Measurements from ENCODE around the gene CRTAP.
"Not testable (repeated sequence)": the region's sequence is repeated elsewhere in the genome, so short reads cannot be mapped to it uniquely, and the experiment has no call there.

Gene CRTAP

GRCh38 chr3:33146791-33147445 lies 33.1 kb downstream of the CRTAP start:
- Histone ChIP-seq H3K36me3 (ENCODE audit: control insufficient read depth, insufficient read depth, low read length) (no peaks in the 10 kb centered on the region), H3K9ac (ENCODE audit: low read length) (no peak overlapping the region), H3K27me3 (ENCODE audit: control insufficient read depth, insufficient read depth, low read length) (no peaks in the 10 kb centered on the region), H3K9me3 (ENCODE audit: control insufficient read depth, low read length) (no peaks in the 10 kb centered on the region), H3K4me3 (ENCODE audit: low read length) (no peak overlapping the region), H3K4me1 (ENCODE audit: control insufficient read depth, insufficient read depth, low read length) (no peaks in the 10 kb centered on the region)

GRCh38 chr3:33149342-33149741 lies 35.5 kb downstream of the CRTAP start:
- H3K4me1 ChIP-seq (ENCODE audit: control insufficient read depth, insufficient read depth, low read length), result no peaks in the 10 kb centered on the region
- H3K4me3 ChIP-seq (ENCODE audit: low read length), result no peak overlapping the region
- peaks cover 8% of the 10 kb centered on the region for H3K27me3 ChIP-seq (ENCODE audit: control insufficient read depth, insufficient read depth, low read length)
- H3K9ac ChIP-seq (ENCODE audit: low read length), result no peak overlapping the region
- no peaks in the 10 kb centered on the region for H3K9me3 ChIP-seq (ENCODE audit: control insufficient read depth, low read length)
- no peaks in the 10 kb centered on the region for H3K36me3 ChIP-seq (ENCODE audit: control insufficient read depth, insufficient read depth, low read length)

GRCh38 chr3:33152363-33153360 lies 38.8 kb downstream of the CRTAP start:
- no peaks in the 10 kb centered on the region for H3K4me1 ChIP-seq (ENCODE audit: control insufficient read depth, insufficient read depth, low read length)
- no peaks in the 10 kb centered on the region for H3K36me3 ChIP-seq (ENCODE audit: control insufficient read depth, insufficient read depth, low read length)
- H3K27me3 ChIP-seq (ENCODE audit: control insufficient read depth, insufficient read depth, low read length), result peaks cover 8% of the 10 kb centered on the region
- H3K4me3 ChIP-seq (ENCODE audit: low read length), result no peak overlapping the region
- no peak overlapping the region for H3K9ac ChIP-seq (ENCODE audit: low read length)
- no peaks in the 10 kb centered on the region for H3K9me3 ChIP-seq (ENCODE audit: control insufficient read depth, low read length)

GRCh38 chr3:33153782-33154181 lies 40.0 kb downstream of the CRTAP start:
- H3K9ac ChIP-seq (ENCODE audit: low read length), result no peak overlapping the region
- H3K4me1 ChIP-seq (ENCODE audit: control insufficient read depth, insufficient read depth, low read length), result no peaks in the 10 kb centered on the region

GRCh38 chr3:33155301-33155700 lies 41.5 kb downstream of the CRTAP start:
- Histone ChIP-seq H3K27me3 (ENCODE audit: control insufficient read depth, insufficient read depth, low read length) (peaks cover 8% of the 10 kb centered on the region), H3K4me3 (ENCODE audit: low read length) (no peak overlapping the region), H3K9me3 (ENCODE audit: control insufficient read depth, low read length) (no peaks in the 10 kb centered on the region), H3K36me3 (ENCODE audit: control insufficient read depth, insufficient read depth, low read length) (no peaks in the 10 kb centered on the region), H3K4me1 (ENCODE audit: control insufficient read depth, insufficient read depth, low read length) (no peaks in the 10 kb centered on the region), H3K9ac (ENCODE audit: low read length) (no peak overlapping the region)

More at GRCh38 chr3:33153782-33154181, 40.0 kb downstream of the CRTAP start:
- H3K9me3 ChIP-seq (ENCODE audit: control insufficient read depth, low read length), result no peaks in the 10 kb centered on the region
- H3K36me3 ChIP-seq (ENCODE audit: control insufficient read depth, insufficient read depth, low read length), result no peaks in the 10 kb centered on the region
- H3K27me3 ChIP-seq (ENCODE audit: control insufficient read depth, insufficient read depth, low read length), result peaks cover 8% of the 10 kb centered on the region
- no peak overlapping the region for H3K4me3 ChIP-seq (ENCODE audit: low read length)

- Histone ChIP-seq H3K4me1 (ENCODE audit: control insufficient read depth, insufficient read depth, low read length) (no peaks in the 10 kb centered on the region), H3K4me3 (ENCODE audit: low read length) (no peak overlapping the region)
These were observed 45.4 kb downstream of the CRTAP start for GRCh38 chr3:33159234-33159633.

GRCh38 chr3:33159981-33160380 lies 46.2 kb downstream of the CRTAP start:
- no peaks in the 10 kb centered on the region for H3K9me3 ChIP-seq (ENCODE audit: control insufficient read depth, low read length)
- H3K4me1 ChIP-seq (ENCODE audit: control insufficient read depth, insufficient read depth, low read length), result no peaks in the 10 kb centered on the region
- H3K27me3 ChIP-seq (ENCODE audit: control insufficient read depth, insufficient read depth, low read length), result no peaks in the 10 kb centered on the region

More at GRCh38 chr3:33159234-33159633, 45.4 kb downstream of the CRTAP start:
- H3K27me3 ChIP-seq (ENCODE audit: control insufficient read depth, insufficient read depth, low read length), result no peaks in the 10 kb centered on the region
- H3K36me3 ChIP-seq (ENCODE audit: control insufficient read depth, insufficient read depth, low read length), result no peaks in the 10 kb centered on the region
- H3K9me3 ChIP-seq (ENCODE audit: control insufficient read depth, low read length), result no peaks in the 10 kb centered on the region
- no peak overlapping the region for H3K9ac ChIP-seq (ENCODE audit: low read length)

GRCh38 chr3:33162621-33163020 lies 48.8 kb downstream of the CRTAP start:
- not testable (repeated sequence) for H3K4me3 ChIP-seq (ENCODE audit: low read length); H3K36me3 ChIP-seq (ENCODE audit: control insufficient read depth, insufficient read depth, low read length); H3K4me1 ChIP-seq (ENCODE audit: control insufficient read depth, insufficient read depth, low read length); H3K27me3 ChIP-seq (ENCODE audit: control insufficient read depth, insufficient read depth, low read length); H3K9me3 ChIP-seq (ENCODE audit: control insufficient read depth, low read length); H3K9ac ChIP-seq (ENCODE audit: low read length)

More at GRCh38 chr3:33159981-33160380, 46.2 kb downstream of the CRTAP start:
- Histone ChIP-seq H3K36me3 (ENCODE audit: control insufficient read depth, insufficient read depth, low read length) (no peaks in the 10 kb centered on the region), H3K9ac (ENCODE audit: low read length) (no peak overlapping the region), H3K4me3 (ENCODE audit: low read length) (no peak overlapping the region)

GRCh38 chr3:33165372-33165771 lies 51.6 kb downstream of the CRTAP start:
- H3K9me3 ChIP-seq (ENCODE audit: control insufficient read depth, low read length), result no peaks in the 10 kb centered on the region
- H3K4me1 ChIP-seq (ENCODE audit: control insufficient read depth, insufficient read depth, low read length), result no peaks in the 10 kb centered on the region
- no peaks in the 10 kb centered on the region for H3K27me3 ChIP-seq (ENCODE audit: control insufficient read depth, insufficient read depth, low read length)
- no peaks in the 10 kb centered on the region for H3K36me3 ChIP-seq (ENCODE audit: control insufficient read depth, insufficient read depth, low read length)
- H3K4me3 ChIP-seq (ENCODE audit: low read length), result no peak overlapping the region
- no peak overlapping the region for H3K9ac ChIP-seq (ENCODE audit: low read length)

GRCh38 chr3:33166095-33166494 lies 52.3 kb downstream of the CRTAP start:
- H3K4me1 ChIP-seq (ENCODE audit: control insufficient read depth, insufficient read depth, low read length), result no peaks in the 10 kb centered on the region
- H3K27me3 ChIP-seq (ENCODE audit: control insufficient read depth, insufficient read depth, low read length), result no peaks in the 10 kb centered on the region

GRCh38 chr3:33167284-33167683 lies 53.5 kb downstream of the CRTAP start:
- Histone ChIP-seq H3K4me1 (ENCODE audit: control insufficient read depth, insufficient read depth, low read length) (no peaks in the 10 kb centered on the region), H3K27me3 (ENCODE audit: control insufficient read depth, insufficient read depth, low read length) (no peaks in the 10 kb centered on the region), H3K4me3 (ENCODE audit: low read length) (no peak overlapping the region), H3K9me3 (ENCODE audit: control insufficient read depth, low read length) (no peaks in the 10 kb centered on the region), H3K36me3 (ENCODE audit: control insufficient read depth, insufficient read depth, low read length) (no peaks in the 10 kb centered on the region), H3K9ac (ENCODE audit: low read length) (no peak overlapping the region)

More at GRCh38 chr3:33166095-33166494, 52.3 kb downstream of the CRTAP start:
- no peak overlapping the region for H3K9ac ChIP-seq (ENCODE audit: low read length)
- no peaks in the 10 kb centered on the region for H3K9me3 ChIP-seq (ENCODE audit: control insufficient read depth, low read length)
- no peak overlapping the region for H3K4me3 ChIP-seq (ENCODE audit: low read length)
- H3K36me3 ChIP-seq (ENCODE audit: control insufficient read depth, insufficient read depth, low read length), result no peaks in the 10 kb centered on the region

- no peaks in the 10 kb centered on the region for H3K9me3 ChIP-seq (ENCODE audit: control insufficient read depth, low read length)
- no peaks in the 10 kb centered on the region for H3K27me3 ChIP-seq (ENCODE audit: control insufficient read depth, insufficient read depth, low read length)
- no peaks in the 10 kb centered on the region for H3K36me3 ChIP-seq (ENCODE audit: control insufficient read depth, insufficient read depth, low read length)
- H3K9ac ChIP-seq (ENCODE audit: low read length), result no peak overlapping the region
- no peak overlapping the region for H3K4me3 ChIP-seq (ENCODE audit: low read length)
- no peaks in the 10 kb centered on the region for H3K4me1 ChIP-seq (ENCODE audit: control insufficient read depth, insufficient read depth, low read length)
These were observed 54.0 kb downstream of the CRTAP start for GRCh38 chr3:33167716-33168336.

All from mucosa of stomach (tissue), 1 donor.